ENCODE results near the gene TAF11.
A peak's percentile ranks its signal among the peaks of the same experiment; 100 is the strongest.
"Not testable (repeated sequence)": the region's sequence is repeated elsewhere in the genome, so short reads cannot be mapped to it uniquely, and the experiment has no call there.

Gene TAF11

GRCh38 chr6:34887753-34888513, at the start of gene TAF11:
Gene TAF11 (minus strand): TSS chr6:34888042. CDS start chr6:34887957, 85 bp downstream.
- peak; percentile 88 for DNase-seq

- DNase-seq: no peak
Observed at GRCh38 chr6:34934516-34934915, 46.7 kb upstream of the TAF11 start.

- not testable (repeated sequence) for DNase-seq
Observed at GRCh38 chr6:34932202-34932601, 44.4 kb upstream of the TAF11 start.

- no peak for DNase-seq
Observed at GRCh38 chr6:34930221-34930620, 42.4 kb upstream of the TAF11 start.

GRCh38 chr6:34929241-34929978, 41.6 kb upstream of the TAF11 start:
- DNase-seq: no peak

GRCh38 chr6:34928695-34929094, 40.9 kb upstream of the TAF11 start:
- no peak for DNase-seq

- DNase-seq: no peak
Observed at GRCh38 chr6:34928220-34928619, 40.4 kb upstream of the TAF11 start.

GRCh38 chr6:34926655-34927054, 38.8 kb upstream of the TAF11 start:
- no peak for DNase-seq

- no peak for DNase-seq
Observed at GRCh38 chr6:34924831-34925625, 37.2 kb upstream of the TAF11 start.

- no peak for DNase-seq
Observed at GRCh38 chr6:34922177-34922663, 34.4 kb upstream of the TAF11 start.

GRCh38 chr6:34920097-34920496, 32.3 kb upstream of the TAF11 start:
- DNase-seq: no peak

- DNase-seq: no peak
Observed at GRCh38 chr6:34919651-34920050, 31.8 kb upstream of the TAF11 start.

GRCh38 chr6:34917626-34918285, 29.9 kb upstream of the TAF11 start:
- no peak for DNase-seq

GRCh38 chr6:34916348-34916967, 28.6 kb upstream of the TAF11 start:
- no peak for DNase-seq

GRCh38 chr6:34914358-34914757, 26.5 kb upstream of the TAF11 start:
- DNase-seq: no peak

GRCh38 chr6:34912715-34913464, 25.0 kb upstream of the TAF11 start:
- DNase-seq: no peak

GRCh38 chr6:34911822-34912221, 24.0 kb upstream of the TAF11 start:
- no peak for DNase-seq

GRCh38 chr6:34909320-34909883, 21.6 kb upstream of the TAF11 start:
- DNase-seq: no peak

- DNase-seq: no peak
Observed at GRCh38 chr6:34908194-34908593, 20.4 kb upstream of the TAF11 start.

- DNase-seq: no peak
Observed at GRCh38 chr6:34906826-34907225, 19.0 kb upstream of the TAF11 start.

- no peak for DNase-seq
Observed at GRCh38 chr6:34904990-34905613, 17.3 kb upstream of the TAF11 start.

All from T1000 (cell line).